NOMO-1 (cell line): ENCODE results near the gene ALG9.

ENCODE experiments used
- DNase-seq, 2 experiments: peaks; one replicate each; lab custom pipeline; 2025; ENCODE audit not compliant: unreplicated experiment in 2 of 2; lab: John Stamatoyannopoulos, UW

The ALG9 gene

DNA sequence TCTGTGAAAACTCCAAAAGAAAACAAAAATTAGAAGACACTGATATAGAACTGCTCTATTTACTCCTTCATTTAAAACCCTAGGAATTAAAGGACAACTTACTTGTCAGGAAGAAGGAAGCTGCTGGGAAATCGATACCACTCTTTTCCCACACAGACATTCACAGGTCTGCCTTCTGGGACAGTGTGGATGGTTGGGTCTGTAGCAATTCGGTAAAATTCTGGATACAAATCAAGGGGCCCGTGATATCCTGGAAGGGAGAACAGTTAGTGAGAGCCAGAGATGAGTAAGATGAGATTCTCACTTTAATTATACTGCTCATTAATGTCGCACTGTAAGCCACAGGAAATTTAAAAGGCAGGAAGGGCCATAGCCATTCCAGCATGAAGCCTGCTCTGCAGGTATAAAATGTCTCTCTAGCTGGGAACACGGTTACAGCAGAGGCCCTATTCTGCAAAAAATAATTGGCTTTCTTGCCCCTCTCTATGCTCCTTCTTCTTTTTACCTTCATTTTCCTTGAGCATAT lies 34.0 kb downstream of the ALG9 start:
- no peak for DNase-seq

DNA sequence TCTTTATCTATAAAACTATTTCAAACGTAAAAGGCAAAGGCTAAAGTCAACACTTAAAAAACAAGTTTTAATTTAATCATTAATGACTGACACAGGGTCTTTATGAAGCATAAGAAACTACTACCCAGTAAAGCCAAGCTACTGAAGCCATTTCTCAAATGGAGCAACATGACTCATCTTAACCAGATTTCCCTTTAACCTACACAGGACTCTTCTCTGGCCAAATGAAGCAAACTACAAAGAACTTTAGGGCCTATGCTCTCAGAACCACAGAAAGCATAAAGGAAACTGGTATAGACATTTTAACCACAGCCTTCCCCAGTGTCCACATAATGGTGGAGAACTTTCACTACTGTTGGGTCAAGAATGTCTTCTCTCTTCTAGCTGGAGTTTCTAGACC lies 34.7 kb downstream of the ALG9 start:
- no peak for DNase-seq

DNA sequence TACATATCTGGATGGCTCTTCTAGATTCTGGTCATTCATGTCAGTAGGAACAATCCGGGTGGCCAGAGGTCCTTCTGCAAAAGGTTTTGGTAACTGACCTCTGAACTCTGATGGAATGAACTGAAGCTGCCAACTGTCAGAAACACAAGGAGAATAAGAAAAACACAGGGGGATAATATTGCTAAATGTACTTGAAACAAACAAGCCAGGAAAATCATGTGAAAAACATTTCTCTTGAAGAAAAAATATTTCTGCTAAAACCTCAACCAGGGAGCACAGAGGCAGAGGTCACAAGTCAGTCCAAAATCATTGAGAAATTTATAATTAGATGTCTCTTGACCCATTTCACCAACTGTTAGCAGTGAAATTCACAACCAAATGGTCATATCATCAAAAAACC lies 35.2 kb downstream of the ALG9 start:
- DNase-seq: no peak

DNA sequence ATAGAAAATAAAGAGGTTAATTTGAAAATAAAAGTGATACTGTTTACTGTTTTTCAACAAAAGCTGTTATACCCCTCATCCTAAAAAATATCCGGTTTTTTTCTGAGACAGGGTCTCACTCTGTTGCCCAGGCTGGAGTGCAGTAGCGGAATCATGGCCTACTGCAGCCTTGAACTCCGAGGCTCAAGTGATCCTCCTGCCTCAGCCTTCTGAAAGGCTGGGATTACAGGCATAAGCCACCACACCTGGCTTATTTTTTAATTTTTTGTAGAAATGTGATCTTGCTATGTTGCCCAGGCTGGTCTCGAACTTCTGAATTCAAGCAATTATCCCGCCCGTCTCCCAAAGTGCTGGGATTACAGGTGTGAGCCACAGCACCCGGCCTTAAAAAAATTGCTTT lies 35.7 kb downstream of the ALG9 start:
- no peak for DNase-seq

DNA sequence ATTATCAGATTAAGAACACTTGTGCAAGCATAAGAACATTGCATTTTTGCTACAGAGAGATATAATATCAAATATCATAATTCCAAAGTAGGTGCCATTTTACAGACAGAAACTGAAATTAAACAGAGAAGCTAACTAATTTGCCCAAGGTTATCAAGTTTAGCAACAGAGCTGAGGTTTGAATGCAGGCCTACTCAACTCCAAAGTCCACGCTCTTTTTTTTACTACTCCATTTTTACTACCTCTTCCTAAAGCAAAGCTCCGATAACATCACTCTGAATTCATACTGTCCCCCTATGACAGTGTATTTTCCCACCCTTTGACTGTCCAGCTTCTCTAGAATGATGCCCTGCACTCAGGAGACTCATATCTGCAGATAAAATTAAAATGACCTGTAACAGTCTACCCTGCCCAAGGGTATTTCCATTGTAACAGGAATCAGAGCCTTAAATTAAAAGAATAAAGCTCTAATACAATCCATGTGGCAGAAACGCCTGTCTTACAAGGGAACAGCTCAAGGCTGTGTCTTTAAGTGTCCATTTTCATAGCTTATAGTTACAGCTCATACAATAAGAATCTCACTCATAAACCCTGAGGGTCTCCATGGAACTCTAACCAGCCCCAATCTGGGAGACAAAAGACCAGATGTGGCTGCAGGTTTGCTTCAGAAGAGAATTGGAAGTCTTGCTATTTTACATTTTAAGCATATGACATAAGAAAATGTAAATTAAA lies 36.8 kb downstream of the ALG9 start:
- DNase-seq: no peak

DNA sequence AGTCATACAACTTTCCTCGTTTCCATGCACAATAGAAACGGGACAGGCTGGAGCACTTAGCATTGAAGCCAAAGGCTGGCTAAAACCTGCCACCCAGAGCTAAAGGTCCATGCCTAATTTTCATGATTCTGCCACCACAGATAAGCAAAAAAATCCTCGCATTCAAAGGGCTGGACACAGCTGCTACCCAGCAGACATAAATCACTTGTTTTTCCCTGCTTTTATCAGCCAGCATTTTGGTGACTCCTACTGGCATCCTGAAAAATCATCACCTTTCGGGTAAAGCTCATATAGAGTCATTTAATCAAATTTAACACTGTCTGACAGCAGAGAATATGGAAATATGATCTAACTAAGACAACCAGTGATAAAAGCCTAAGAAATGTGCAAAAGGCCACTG lies 37.9 kb downstream of the ALG9 start:
- DNase-seq: no peak

DNA sequence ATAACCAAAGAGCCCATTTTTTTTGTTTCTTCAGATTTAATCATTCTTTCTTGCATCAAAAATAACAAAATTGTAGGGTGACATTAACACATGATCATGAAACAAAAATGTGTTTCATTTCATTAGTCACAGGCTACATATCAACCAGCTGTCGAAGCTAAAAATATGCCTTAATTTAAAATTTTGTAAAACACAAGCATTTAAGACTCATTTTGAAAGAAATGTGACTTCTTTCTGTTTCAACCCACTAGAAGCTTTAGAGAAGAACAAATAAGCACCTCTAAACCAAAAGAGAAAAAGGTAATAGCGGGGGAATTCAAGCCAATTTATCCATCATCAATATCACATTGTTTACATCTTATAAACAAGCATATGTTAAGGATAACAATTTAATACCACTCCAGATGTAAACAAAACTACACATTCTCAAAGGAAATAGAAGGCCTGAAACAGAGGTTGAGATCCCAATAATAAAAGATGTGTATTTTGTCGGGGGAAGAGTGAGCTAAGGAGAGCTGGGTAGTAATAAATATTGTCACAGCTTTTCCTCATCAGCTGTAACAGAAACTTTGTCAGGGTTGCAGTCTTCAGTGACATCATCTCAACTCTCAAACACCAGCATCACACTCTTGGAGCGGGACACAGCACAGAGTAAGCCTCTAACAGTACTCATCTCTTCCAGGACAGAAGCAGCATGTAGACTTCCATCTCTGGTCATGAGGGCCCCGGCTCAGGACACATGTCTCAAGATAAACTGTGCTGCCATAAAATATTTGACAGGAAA lies 42.0 kb downstream of the ALG9 start:
- no peak for DNase-seq

DNA sequence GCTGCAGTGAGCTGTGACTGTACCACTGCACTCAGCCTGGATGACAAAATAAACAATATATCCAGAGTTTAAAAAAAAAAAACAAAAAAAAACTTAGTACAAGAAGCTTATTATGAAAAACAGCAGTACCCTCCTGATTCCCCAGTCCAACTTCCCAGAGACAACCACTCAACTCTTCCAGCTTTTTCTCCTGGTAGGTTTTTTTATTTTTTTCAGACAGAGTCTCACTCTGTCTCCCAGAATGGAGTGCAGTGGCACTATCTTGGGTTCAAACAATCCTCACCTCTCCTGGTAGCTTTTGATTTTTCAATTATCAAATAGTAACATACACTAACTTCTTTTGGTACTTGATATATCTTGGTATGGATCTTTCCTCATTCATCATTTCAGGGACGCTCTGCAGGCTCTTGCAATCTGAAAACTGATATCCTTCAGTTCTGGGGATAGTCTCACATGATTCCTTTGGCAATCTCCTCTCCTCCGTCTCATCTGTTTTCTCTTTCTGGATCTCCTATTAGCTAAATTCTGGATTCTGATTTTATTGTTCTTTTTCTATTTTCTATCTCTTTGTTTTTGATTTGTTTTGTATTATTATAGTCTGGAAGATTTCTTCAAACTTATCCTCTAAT lies 44.9 kb downstream of the ALG9 start:
- DNase-seq: no peak

DNA sequence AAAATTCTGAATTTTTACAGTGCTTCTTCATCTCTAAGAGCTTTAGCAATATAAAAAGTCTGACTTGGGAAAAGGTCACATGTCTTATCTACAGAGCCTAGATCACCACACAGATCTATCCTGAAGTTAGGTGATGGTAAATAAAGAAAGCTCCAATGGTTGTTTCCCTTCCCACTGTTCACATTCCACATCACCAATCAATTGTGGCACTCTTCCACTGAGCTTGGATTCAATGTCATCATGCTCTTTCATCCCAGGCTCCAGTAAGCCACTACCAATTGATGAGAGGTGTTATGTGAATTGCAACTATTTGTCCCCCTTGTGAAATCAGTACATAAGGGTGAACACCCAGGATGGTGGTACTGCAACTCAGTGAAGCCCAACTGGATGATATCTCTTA lies 47.8 kb downstream of the ALG9 start:
- no peak for DNase-seq

DNA sequence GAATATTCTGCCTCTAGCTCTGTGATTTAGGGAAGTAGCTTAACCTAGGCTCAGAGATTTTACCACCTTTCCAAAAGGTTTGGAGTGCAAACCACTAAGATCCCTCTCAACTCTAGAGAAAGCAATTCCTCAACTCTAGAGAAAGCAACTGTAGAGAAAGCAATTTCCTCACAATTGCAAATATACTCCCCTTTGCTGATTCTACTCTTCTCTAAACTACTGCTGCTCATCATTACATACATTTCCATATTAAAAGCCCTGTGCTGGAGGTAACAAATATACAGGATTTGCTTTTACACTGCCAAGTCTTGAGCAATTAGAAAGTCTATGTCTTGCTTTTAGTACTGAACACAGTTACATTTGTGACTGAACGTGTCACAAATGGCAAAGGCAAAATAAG lies 48.2 kb downstream of the ALG9 start:
- no peak for DNase-seq

DNA sequence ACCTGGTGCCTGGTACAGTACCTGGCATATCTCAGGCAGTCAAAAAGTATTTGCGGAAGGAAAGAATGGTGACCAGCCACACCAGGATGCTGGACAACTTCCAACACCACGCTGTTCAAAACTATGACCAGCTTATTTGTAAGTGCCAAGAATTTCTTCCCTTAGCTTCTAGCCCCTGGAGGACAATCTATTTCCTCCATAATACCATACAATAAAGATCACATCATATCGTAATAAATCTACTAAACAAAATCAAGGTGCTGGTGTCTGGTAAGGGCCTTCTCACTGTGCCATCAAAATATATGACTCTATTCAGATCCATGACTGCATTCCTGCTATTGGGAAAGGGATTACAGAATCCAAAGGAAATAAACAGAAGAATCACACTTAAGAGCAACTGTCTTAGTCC lies 51.5 kb downstream of the ALG9 start:
- DNase-seq: no peak

DNA sequence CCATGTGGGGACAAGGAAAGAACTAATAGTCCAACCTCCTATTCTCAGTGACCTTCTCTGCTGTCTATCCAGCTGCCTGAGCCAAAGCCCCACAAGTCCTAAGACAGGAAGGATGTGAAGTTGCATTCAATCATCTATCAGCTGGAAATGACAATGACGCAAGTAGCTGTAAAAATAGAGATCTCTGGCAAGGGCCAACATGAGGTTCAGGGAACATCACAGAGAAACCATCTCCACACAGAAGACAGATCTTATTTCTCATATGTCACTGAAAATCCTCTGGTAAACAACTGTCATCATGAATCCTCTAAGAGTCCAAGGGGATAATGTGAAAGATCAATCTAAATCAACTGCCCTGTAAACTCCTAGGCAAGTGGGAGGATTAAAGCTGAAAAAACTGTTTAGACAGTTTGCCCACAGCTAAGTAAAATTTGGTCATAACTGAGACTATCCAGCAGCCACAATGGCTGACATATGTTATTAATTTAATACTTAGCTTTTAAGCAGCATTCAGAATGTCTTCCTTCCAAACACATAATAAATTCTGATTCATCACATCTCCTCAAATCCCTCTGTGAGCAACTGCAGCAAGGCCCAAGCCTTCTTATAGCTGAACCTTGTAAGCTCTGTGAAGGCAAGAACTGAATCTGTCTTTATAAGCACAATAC lies 52.1 kb downstream of the ALG9 start:
- DNase-seq: peak; percentile 6 to 23

DNA sequence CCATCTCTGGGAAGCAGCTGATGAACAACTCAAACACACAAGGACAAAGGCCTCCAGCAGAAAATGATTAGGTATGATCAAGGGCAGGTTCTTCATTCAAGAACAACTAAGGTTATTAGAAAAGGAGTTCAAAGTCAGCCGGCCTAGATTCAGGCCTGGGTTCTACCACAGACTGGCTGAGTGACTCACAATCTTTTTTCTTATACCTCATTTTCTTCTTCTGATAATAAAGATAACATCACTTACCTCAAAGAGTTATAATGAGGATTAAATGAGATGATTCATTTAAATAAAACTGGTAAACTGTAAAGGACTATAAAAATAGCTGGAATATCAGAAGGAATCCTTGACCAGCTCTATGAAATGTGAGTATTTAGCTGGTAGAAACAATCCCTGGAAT lies 55.9 kb downstream of the ALG9 start:
- no peak for DNase-seq

DNA sequence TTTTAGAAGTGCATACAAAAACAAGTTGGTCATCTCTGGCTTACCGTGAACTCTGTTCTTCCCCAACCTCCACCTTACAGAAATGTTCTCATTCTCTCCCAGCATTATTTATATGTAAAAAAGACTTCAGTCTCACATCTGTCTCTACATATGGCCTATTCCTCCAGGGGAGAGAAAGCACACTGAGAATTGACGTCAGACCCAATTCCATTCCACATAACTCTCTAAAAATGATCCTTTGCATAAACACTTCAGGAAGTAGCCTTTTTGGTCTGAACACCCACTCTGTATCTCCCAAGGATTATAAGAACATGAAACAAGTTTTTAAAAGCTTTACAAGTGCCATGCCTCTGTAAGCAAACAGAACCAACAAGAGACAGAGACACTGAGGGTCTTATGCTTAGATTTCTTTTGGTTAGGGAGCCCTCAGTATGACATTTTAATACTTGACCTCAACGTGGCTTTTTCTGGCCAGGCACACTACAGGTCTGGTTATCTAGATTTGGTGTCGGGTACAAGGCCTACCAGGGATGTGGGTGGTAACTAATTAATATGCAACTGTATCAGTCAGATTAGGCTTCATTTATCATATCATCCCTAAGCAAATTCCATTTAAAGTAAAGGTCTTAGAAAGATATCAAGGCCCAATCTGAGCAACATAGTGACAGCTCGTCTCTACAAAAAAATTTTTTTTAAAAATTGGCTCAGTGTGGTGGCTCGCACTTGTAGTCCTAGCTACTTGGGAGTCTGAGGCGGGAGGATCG lies 56.6 kb downstream of the ALG9 start:
- DNase-seq: no peak

DNA sequence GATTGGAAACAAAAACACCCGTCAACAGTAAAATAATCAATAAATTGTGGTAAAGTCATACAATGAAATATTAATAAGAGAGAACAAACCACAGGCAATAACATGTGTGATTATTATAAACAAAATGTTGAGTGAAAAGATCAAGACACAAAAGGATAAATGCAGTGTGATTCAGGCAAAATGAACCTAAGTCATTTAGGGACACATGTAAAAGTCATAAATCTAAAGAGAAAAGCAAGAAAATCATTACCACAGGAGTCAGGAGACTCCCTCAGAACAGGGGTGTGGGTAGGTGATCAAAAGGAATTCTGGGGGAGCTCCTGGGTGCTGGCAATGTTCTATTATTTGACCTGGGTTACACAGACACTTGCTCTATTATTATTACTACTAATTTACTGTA lies 57.3 kb downstream of the ALG9 start:
- no peak for DNase-seq

DNA sequence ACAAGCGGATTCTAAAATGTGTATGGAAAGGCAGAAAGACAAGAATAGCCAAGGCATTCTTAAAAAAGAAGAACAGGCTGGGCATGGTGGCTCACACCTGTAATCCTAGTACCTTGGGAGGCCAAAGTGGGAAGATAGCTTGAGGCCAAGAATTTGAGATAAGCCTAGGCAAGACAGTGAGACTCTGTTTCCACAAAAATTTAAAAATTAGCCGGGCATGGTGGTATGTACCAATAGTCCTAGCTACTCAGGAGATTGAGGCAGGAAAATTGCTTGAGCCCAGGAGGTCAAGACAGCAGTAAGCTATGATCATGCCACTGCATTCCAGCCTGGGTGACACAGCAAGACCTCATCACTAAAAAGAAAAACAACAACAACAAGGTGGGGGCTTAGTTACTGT lies 59.2 kb downstream of the ALG9 start:
- DNase-seq: no peak

DNA sequence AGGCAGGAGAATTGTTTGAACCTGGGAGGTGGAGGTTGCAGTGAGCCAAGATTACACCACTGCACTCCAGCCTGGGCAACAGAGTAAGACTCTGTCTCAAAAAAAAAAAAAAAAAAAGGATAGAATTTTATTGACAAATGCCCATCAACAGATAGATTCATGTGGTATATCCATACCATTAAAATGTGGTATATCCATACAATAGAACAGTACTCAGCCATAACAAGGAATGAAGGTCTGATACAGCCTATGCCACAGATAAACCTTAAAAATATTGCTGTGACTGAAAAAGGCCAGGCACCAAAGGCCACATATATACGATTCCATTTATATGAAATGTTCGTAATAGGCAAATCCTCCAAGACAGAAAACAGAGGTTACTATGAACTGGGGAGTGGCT lies 59.9 kb downstream of the ALG9 start:
- DNase-seq: no peak

DNA sequence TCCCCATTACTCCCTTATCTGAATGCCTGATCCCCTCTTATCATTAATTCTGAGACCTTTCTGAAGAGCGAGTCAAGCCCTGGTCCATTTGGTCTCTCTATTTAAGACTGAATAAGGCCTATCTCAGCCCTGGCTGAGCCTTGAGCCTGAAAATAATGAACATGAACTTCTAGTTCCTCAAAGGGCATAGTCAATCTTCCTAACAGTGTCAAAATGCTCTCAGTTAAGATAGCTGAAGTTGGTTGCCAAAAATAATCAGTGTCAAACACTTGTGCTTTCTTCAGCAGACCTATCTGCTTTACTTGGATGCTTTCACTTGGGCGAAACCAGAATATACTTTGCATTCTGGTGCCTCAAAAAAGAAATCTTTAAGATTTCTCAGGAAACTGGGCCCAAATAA lies 62.5 kb downstream of the ALG9 start:
- DNase-seq: no peak

DNA sequence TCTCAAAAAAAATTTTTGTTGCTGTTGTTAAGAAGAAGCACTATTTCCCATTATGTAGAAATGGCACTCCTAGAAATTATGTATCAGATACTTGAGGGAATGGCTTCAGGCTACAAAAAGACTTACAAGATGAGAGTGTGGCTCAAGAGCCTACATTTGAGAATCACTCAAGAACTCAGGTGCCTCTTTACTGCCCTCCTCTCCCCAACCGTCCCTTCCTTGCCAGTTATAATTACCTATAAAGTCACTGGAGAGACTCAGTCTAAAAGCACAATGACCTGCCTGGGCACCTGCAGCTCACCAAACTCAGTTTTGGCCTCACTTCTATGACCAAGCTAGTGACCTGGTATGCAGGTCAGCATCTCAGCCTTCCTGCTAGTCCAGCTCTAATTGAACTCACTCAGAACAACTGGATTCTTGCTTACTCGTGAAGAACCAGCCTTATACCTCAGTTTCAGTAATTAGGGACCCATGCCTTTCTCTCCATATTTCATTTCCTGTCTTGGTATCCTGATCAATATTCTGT lies 63.3 kb downstream of the ALG9 start:
- no peak for DNase-seq

DNA sequence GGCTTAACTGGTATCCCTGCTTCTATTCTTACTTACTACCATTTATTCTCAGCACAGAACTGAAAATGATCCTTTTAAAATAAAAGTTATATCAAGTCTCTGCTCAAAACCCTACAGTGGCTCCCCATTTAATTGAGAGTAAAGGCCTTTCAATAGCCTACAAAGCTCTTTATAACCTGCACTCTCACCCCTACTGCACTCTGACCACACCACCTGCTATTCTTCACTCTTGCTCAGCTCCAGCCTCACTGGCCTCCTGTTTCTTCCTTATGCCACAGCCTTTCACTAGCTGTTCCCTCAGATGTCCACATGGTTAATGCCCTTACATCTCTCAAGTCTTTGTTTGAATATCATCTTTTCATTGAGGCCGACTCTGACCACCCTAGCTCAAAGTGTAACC lies 64.3 kb downstream of the ALG9 start:
- DNase-seq: no peak
